GM23338 (cell line): ENCODE data around the gene NAXE. TPM values are rescaled to one million over a fixed set of nuclear protein-coding genes. Genes with fewer than 3 reads are reported as not detected.

Experiments used
- ATAC-seq: fragments of 200-7000 bp; cut with Tn5 transposase; 3 replicates; pipeline ENCODE4 v1.9.1; 2020
- DNase-seq: peaks from one replicate; pipeline ENCODE4 v3.0.0-alpha.2; 2015; ENCODE audit warnings: low spot score
- H2AFZ ChIP-seq: fragments of 200-600 bp; sonication (generic); 2 replicates; pipeline ENCODE4 v1.8.0; 2016; ENCODE audit warnings: antibody characterized with exemption, mild to moderate bottlenecking, moderate library complexity
- H3F3A ChIP-seq: fragments of 200-600 bp; sonication (generic); replicated peaks from 2 replicates; pipeline ENCODE4 v1.8.0; 2017; ENCODE audit warnings: antibody characterized with exemption, mixed run types, low read depth
- H3K27ac ChIP-seq: fragments of 200-600 bp; sonication (generic); 2 replicates; pipeline ENCODE4 v1.6.1; 2016; ENCODE audit warnings: low read depth
- H3K27me3 ChIP-seq: fragments of 200-600 bp; sonication (generic); 2 replicates; pipeline ENCODE4 v1.8.0; 2016; ENCODE audit warnings: mild to moderate bottlenecking, mixed run types, moderate library complexity; ENCODE audit not compliant: insufficient read depth
- H3K36me3 ChIP-seq: fragments of 200-600 bp; sonication (generic); 2 replicates; pipeline ENCODE4 v1.8.0; 2016; ENCODE audit warnings: mild to moderate bottlenecking; ENCODE audit not compliant: insufficient read depth
- H3K4me1 ChIP-seq: fragments of 200-600 bp; sonication (generic); 2 replicates; pipeline ENCODE4 v1.8.0; 2016; ENCODE audit warnings: mild to moderate bottlenecking, moderate library complexity; ENCODE audit not compliant: insufficient read depth
- H3K4me2 ChIP-seq: fragments of 200-600 bp; sonication (generic); 2 replicates; pipeline ENCODE4 v1.7.1; 2017; ENCODE audit warnings: mixed run types
- H3K4me3 ChIP-seq: fragments of 200-600 bp; sonication (generic); 2 replicates; pipeline ENCODE4 v1.6.1; 2016; ENCODE audit warnings: mixed run types
- H3K79me2 ChIP-seq: fragments of 200-600 bp; sonication (generic); replicated peaks from 2 replicates; pipeline ENCODE4 v1.8.0; 2017; ENCODE audit warnings: mild to moderate bottlenecking; ENCODE audit not compliant: insufficient read depth
- H3K9me2 ChIP-seq: fragments of 200-600 bp; sonication (generic); 2 replicates; pipeline ENCODE4 v1.8.0; 2017; ENCODE audit not compliant: insufficient read depth
- H4K20me1 ChIP-seq: fragments of 200-600 bp; sonication (generic); replicated peaks from 2 replicates; pipeline ENCODE4 v1.8.0; 2017; ENCODE audit warnings: mild to moderate bottlenecking; ENCODE audit not compliant: insufficient read depth
- H3K27ac Mint-ChIP-seq: 2 replicates; pipeline ENCODE4 v1.8.0; 2020; ENCODE audit warnings: inconsistent platforms, mild to moderate bottlenecking, moderate library complexity, mixed read lengths
- H3K27me3 Mint-ChIP-seq: 3 replicates; pipeline ENCODE4 v1.8.0; 2022; ENCODE audit warnings: low read depth, mild to moderate bottlenecking, moderate library complexity, mixed read lengths, inconsistent platforms; ENCODE audit not compliant: insufficient read depth, poor library complexity
- H3K36me3 Mint-ChIP-seq: 3 replicates; pipeline ENCODE4 v1.8.0; 2021; ENCODE audit warnings: low read depth, mild to moderate bottlenecking, inconsistent platforms, moderate library complexity, mixed read lengths
- H3K4me1 Mint-ChIP-seq: 3 replicates; pipeline ENCODE4 v1.8.0; 2020; ENCODE audit warnings: mild to moderate bottlenecking, inconsistent platforms, mixed read lengths
- H3K4me3 Mint-ChIP-seq: 3 replicates; pipeline ENCODE4 v1.8.0; 2021; ENCODE audit warnings: moderate library complexity, mild to moderate bottlenecking, inconsistent platforms, mixed read lengths
- H3K9me3 Mint-ChIP-seq: 3 replicates; pipeline ENCODE4 v1.8.0; 2020; ENCODE audit warnings: moderate library complexity, mild to moderate bottlenecking, inconsistent platforms, mixed read lengths
- CREB1 ChIP-seq: fragments of 250-450 bp; sonication (Bioruptor Pico); IDR thresholded peaks from 2 replicates; pipeline ENCODE4 v1.5.0; 2020; ENCODE audit warnings: low read depth, mild to moderate bottlenecking, moderate library complexity
- EZH2 ChIP-seq: fragments of 200-600 bp; sonication (generic); IDR thresholded peaks from one replicate; pipeline ENCODE4 v1.8.0; 2017; ENCODE audit warnings: antibody characterized with exemption, mild to moderate bottlenecking, low read depth; ENCODE audit not compliant: unreplicated experiment
- EZH2phosphoT487 ChIP-seq: fragments of 200-600 bp; sonication (generic); IDR thresholded peaks from one replicate; pipeline ENCODE4 v1.8.1; 2018; ENCODE audit warnings: antibody characterized with exemption; ENCODE audit not compliant: unreplicated experiment
- REST ChIP-seq: IDR thresholded peaks from one replicate; pipeline ENCODE4 v1.6.1; 2018; ENCODE audit warnings: antibody characterized with exemption; ENCODE audit not compliant: unreplicated experiment
- ZNF114 ChIP-seq: fragments of 250-450 bp; sonication (Bioruptor Pico); IDR thresholded peaks from 2 replicates; pipeline ENCODE4 v1.5.0; 2020; ENCODE audit warnings: mild to moderate bottlenecking, moderate library complexity
- ZNF331 ChIP-seq: fragments of 250-450 bp; sonication (Bioruptor Pico); IDR thresholded peaks from 2 replicates; pipeline ENCODE4 v1.5.0; 2020; ENCODE audit warnings: low read depth, mild to moderate bottlenecking, moderate library complexity
- polyA plus RNA-seq: library from polyadenylated mRNA; unstranded; fragments of >200 nt; fragmentation: Nextera tagmentation; extraction: Ambion mirVana; gene quantifications from 2 replicates; pipeline ENCODE4 v1.2.1, GENCODE V29; 2016
- total RNA-seq: library from RNA; depleted of rRNA; stranded (reverse); fragments of >200 nt; shearing (Covaris generic); gene quantifications from 2 replicates; pipeline ENCODE4 v1.2.3, GENCODE V29; 2014

The NAXE gene
- total and polyA plus RNA-seq, 2 experiments from 2014 or later, result 82.1 to 87.5 TPM

DNA sequence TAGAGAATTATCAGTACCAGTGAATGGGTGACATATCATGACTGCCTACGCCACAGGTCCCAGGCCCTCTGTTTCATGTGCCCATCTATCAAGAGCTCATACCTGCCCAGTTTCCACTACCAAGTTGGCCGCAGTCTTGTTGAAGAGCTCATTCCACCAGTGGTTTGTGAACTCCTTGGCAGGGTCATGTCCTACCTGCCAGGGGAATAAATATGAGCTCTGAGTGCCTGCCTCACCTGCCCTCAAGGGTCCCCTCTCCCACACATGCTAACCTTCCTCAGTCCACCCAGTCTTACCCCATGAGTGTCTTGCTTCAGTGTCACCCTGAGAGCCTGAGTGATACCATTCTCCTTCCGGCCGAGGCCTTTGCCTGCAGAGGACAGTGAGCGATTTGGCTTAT, 6.5 kb downstream of the NAXE start (continued):
- TF ChIP-seq REST, result no peak

DNA sequence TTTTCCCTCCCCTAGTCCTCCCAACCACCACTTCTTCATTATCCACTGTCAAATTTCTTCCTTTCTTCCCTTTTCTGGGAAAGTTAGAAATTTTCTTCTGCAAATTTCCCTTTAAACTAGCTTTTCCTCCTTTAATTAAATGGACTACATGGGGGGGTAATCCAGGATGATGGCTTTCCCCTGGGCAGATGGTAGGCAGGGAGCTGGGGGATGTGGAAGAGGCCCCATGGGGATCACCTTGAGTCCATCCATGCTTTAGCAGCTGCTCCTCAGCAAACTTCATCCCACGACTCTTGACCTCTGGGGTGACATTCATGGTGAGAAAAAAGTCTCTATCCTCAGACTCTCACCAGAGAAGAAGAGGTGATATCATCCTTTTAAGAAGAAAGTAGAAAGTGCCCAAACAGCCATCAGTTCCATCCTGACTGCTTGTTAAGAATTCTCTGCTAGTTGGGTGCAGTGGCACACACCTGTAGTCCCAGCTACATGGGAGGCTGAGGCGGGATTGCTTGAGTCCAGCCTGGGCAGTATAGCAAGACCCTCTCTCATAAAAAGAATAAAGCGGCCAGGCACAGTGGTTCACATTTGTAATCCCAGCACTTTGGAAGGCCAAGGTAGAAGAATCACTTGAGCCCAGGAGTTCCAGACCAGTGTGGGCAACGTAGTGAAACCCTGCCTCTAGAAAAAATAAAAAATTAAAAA, 7.3 kb downstream of the NAXE start:
- Histone ChIP-seq H3K9me2 (no peaks in the 10 kb centered on the region), H3K4me3 (no peak overlapping the region), H2AFZ (no peak overlapping the region), H3K36me3 (peaks cover 23% of the 10 kb centered on the region), H4K20me1 (peaks cover 13% of the 10 kb centered on the region), H3K79me2 (peaks cover 27% of the 10 kb centered on the region), H3K27me3 (no peaks in the 10 kb centered on the region), H3F3A (peaks cover 50% of the 10 kb centered on the region), H3K27ac (no peak overlapping the region), H3K4me1 (no peaks in the 10 kb centered on the region; the same call in 1 of the 2 replicates), H3K4me2 (no peak overlapping the region)
- H3K4me3 Mint-ChIP-seq, result no peak overlapping the region; the same call in 2 of the 3 replicates
- peaks cover 13% of the 10 kb centered on the region for H3K4me1 Mint-ChIP-seq
- H3K9me3 Mint-ChIP-seq, result no peaks in the 10 kb centered on the region
- DNase-seq (no peak), ATAC-seq (no peak)
- peaks cover 10% of the 10 kb centered on the region for H3K27me3 Mint-ChIP-seq
- H3K27ac Mint-ChIP-seq, result no peak overlapping the region
- peaks cover 57% of the 10 kb centered on the region for H3K36me3 Mint-ChIP-seq
- no peak for TF ChIP-seq EZH2
- no peak for TF ChIP-seq CREB1 (CRISPR knock-in tag)
- TF ChIP-seq EZH2phosphoT487, result no peak
- no peak for TF ChIP-seq ZNF114 (CRISPR knock-in tag)
- TF ChIP-seq ZNF331, result no peak
- TF ChIP-seq REST, result no peak
